ENCODE data around the gene ZGPAT.

ZGPAT gene

DNA sequence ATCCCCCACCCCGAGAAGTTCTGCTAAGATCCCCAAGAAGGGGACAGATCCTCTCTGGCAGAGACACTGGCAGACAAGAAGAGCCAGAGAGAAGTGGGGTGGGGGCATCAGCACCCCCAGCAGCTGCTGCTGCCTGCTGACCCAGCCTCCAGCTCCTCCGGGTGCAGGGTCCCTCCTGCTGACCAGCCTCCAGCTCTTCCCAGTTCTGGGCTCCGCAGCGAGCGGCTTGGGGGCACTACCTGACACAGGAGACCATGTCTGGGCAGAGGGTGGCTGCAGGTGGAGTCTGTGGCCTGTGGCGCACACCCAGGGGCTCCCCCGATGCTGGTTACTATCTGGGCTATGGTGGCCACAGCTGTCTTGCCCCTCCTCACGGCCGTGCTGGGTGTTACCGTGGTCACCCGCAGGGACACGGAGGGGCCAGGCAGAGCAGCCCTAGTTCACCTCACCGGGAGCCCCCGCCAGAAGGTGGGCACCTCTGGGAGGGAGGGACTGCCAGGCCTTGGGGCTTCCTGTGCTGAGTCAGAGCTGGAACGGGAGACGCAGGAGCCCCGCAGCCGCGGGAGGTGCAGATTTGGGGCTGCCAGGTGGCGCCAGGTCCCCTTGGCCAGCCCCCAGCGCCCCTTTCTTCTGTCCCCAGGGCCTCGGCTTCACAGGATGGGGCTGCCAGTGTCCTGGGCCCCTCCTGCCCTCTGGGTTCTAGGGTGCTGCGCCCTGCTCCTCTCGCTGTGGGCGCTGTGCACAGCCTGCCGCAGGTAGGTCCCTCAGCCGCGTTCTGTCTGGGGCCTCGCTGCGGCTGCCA lies 29.3 kb downstream of the ZGPAT start:
- no peak overlapping the region for H3K27ac ChIP-seq
- H3K9me3 ChIP-seq (ENCODE audit: low read depth, low read length), result no peaks in the 10 kb centered on the region
- H3K36me3 ChIP-seq (ENCODE audit: insufficient read depth, low read length), result peaks cover 3% of the 10 kb centered on the region; the same call in 1 of the 2 replicates
- no peak for DNase-seq (ENCODE audit: low read depth, low spot score)
- H3K9ac ChIP-seq (ENCODE audit: insufficient read length), result no peak overlapping the region
- no peak for TF ChIP-seq EZH2 (IDR thresholded peaks at IDR 0.05)
- H3K4me3 ChIP-seq, result no peak overlapping the region

GRCh38 chr20:63737695-63737944 lies 29.8 kb downstream of the ZGPAT start:
- Histone ChIP-seq H3K27ac (no peak overlapping the region), H3K4me3 (no peak overlapping the region), H3K9me3 (ENCODE audit: low read depth, low read length) (no peaks in the 10 kb centered on the region), H3K36me3 (ENCODE audit: insufficient read depth, low read length) (peaks cover 3% of the 10 kb centered on the region; the same call in 1 of the 2 replicates), H3K9ac (ENCODE audit: insufficient read length) (no peak overlapping the region)
- TF ChIP-seq EZH2 (IDR thresholded peaks at IDR 0.05) (no peak), POLR2AphosphoS5 (IDR thresholded peaks at IDR 0.05; ENCODE audit: borderline replicate concordance, low read depth, low read length) (no peak)
- DNase-seq (ENCODE audit: low read depth, low spot score), result no peak

- Histone ChIP-seq H3K4me3 (no peak overlapping the region), H3K27ac (no peak overlapping the region), H3K36me3 (ENCODE audit: insufficient read depth, low read length) (peaks cover 3% of the 10 kb centered on the region; the same call in 1 of the 2 replicates), H3K9me3 (ENCODE audit: low read depth, low read length) (no peaks in the 10 kb centered on the region), H3K9ac (ENCODE audit: insufficient read length) (no peak overlapping the region)
- no peak for TF ChIP-seq FOXP2 (optimal IDR thresholded peaks at IDR 0.05; ENCODE audit: control extremely low read depth, extremely low read length, insufficient read depth)
- TF ChIP-seq POLR2AphosphoS5 (IDR thresholded peaks at IDR 0.05; ENCODE audit: borderline replicate concordance, low read depth, low read length), result no peak
- TF ChIP-seq EZH2 (IDR thresholded peaks at IDR 0.05), result no peak
- no peak for DNase-seq (ENCODE audit: low read depth, low spot score)
Observed at GRCh38 chr20:63737945-63738686, 30.3 kb downstream of the ZGPAT start.

DNA sequence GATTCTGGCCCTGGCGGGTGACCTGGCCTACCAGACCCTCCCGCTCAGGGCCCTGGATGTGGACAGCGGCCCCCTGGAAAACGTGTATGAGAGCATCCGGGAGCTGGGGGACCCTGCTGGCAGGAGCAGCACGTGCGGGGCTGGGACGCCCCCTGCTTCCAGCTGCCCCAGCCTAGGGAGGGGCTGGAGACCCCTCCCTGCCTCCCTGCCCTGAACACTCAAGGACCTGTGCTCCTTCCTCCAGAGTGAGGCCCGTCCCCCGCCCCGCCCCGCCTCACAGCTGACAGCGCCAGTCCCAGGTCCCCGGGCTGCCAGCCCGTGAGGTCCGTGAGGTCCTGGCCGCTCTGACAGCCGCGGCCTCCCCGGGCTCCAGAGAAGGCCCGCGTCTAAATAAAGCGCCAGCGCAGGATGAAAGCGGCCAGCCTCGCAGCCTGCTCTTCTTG lies 30.9 kb downstream of the ZGPAT start:
- no peak for TF ChIP-seq FOXP2 (optimal IDR thresholded peaks at IDR 0.05; ENCODE audit: control extremely low read depth, extremely low read length, insufficient read depth)
- TF ChIP-seq POLR2AphosphoS5 (IDR thresholded peaks at IDR 0.05; ENCODE audit: borderline replicate concordance, low read depth, low read length), result no peak
- no peak for TF ChIP-seq EZH2 (IDR thresholded peaks at IDR 0.05)
- no peaks in the 10 kb centered on the region for H3K9me3 ChIP-seq (ENCODE audit: low read depth, low read length)
- H3K27ac ChIP-seq, result no peak overlapping the region
- H3K9ac ChIP-seq (ENCODE audit: insufficient read length), result no peak overlapping the region
- H3K4me3 ChIP-seq, result no peak overlapping the region
- H3K36me3 ChIP-seq (ENCODE audit: insufficient read depth, low read length), result peaks cover 3% of the 10 kb centered on the region; the same call in 1 of the 2 replicates
- no peak for DNase-seq (ENCODE audit: low read depth, low spot score)

DNA sequence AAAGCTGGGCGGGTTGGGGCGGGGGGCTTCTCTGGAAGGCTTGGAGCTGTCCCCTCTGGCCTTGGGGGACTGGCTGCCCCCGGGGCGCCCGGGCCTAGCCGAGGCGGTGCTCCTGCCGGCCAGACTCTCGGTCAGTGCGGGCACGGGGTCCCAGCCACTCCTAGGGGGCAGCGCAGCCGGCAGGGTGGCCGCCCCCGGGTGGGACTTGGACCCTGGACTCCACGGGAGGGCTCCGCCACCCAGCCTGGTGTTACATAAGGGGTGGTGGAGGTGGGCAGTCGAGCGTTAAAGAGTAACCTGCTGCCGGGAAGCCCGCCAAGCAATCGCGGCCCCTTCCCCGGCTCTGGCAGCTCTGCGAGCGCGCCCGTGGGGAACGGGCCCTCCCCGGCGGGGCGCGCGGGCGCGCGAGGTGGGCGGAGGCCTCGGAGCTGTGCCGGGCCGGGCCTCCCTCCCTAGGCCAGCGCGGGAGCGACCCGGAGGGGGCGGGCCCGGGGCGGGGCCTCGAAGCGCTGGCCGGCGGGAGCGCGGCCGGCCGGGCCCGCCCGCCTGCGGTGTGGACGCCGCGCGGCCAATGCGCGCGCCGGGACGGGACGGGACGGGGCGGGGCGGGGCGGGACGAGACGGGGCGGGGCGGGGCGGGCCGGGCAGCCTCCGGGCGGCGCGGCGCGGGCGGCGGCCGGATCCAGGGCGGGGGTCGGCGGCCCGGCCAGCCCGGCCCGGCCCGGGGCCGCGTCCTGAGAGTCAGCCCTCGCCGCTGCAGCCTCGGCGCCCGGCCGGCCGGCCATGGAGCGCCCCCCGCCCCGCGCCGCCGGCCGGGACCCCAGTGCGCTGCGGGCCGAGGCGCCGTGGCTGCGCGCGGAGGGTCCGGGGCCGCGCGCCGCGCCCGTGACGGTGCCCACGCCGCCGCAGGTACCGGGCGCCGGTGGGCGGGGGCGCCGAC lies 31.6 kb downstream of the ZGPAT start, which contains the start of gene SLC2A4RG:
SLC2A4RG (plus strand) TSS at position 647 of the 940 bp plus-strand sequence; CDS start at position 784, 137 bp downstream.
- Histone ChIP-seq H3K4me3 (peak within 1 kb of the TSS; percentile 82), H3K9me3 (ENCODE audit: low read depth, low read length) (no peaks in the 10 kb centered on the region), H3K9ac (ENCODE audit: insufficient read length) (peak within 1 kb of the TSS; percentile 55), H3K27ac (no peak within 1 kb of the TSS), H3K36me3 (ENCODE audit: insufficient read depth, low read length) (peaks cover 3% of the 10 kb centered on the region; the same call in 1 of the 2 replicates)
- TF ChIP-seq POLR2AphosphoS5 (IDR thresholded peaks at IDR 0.05; ENCODE audit: borderline replicate concordance, low read depth, low read length), result no peak
- no peak for TF ChIP-seq EZH2 (IDR thresholded peaks at IDR 0.05)
- no peak for TF ChIP-seq FOXP2 (optimal IDR thresholded peaks at IDR 0.05; ENCODE audit: control extremely low read depth, extremely low read length, insufficient read depth)
- DNase-seq (ENCODE audit: low read depth, low spot score), result no peak

DNA sequence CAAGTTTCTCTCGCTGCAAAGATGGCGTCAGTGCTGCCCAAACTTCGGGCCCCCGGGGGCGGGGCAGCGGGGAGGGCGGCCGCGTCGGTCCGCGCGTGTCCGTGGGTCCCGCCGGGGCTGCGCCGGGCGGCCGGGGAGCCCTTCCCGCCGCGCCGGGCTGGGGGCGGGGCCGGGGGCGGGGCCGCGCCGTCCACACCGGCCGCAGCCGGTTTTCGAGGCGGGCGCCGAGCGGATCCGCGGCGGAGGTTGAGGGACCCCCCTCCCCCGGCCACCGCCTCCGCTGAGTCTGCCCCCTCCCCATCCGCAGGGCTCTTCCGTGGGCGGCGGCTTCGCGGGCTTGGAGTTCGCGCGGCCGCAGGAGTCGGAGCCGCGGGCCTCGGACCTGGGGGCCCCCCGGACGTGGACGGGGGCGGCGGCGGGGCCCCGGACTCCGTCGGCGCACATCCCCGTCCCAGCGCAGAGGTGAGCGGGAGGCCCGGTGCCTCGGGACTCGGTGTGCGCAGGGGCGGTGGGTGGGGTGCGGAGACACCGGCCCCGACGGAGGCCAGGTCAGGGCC lies 32.3 kb downstream of the ZGPAT start:
- Histone ChIP-seq H3K9me3 (ENCODE audit: low read depth, low read length) (no peaks in the 10 kb centered on the region), H3K9ac (ENCODE audit: insufficient read length) (peak overlapping the region; percentile 55), H3K4me3 (peak overlapping the region; percentile 82), H3K36me3 (ENCODE audit: insufficient read depth, low read length) (peaks cover 3% of the 10 kb centered on the region; the same call in 1 of the 2 replicates), H3K27ac (no peak overlapping the region)
- no peak for DNase-seq (ENCODE audit: low read depth, low spot score)
- TF ChIP-seq POLR2AphosphoS5 (IDR thresholded peaks at IDR 0.05; ENCODE audit: borderline replicate concordance, low read depth, low read length) (no peak), EZH2 (IDR thresholded peaks at IDR 0.05) (no peak), FOXP2 (optimal IDR thresholded peaks at IDR 0.05; ENCODE audit: control extremely low read depth, extremely low read length, insufficient read depth) (no peak)

GRCh38 chr20:63740627-63741353 lies 33.0 kb downstream of the ZGPAT start:
- H3K9ac ChIP-seq (ENCODE audit: insufficient read length), result peak overlapping the region; percentile 55
- H3K27ac ChIP-seq, result no peak overlapping the region
- H3K36me3 ChIP-seq (ENCODE audit: insufficient read depth, low read length), result peaks cover 3% of the 10 kb centered on the region; the same call in 1 of the 2 replicates
- no peak for DNase-seq (ENCODE audit: low read depth, low spot score)
- TF ChIP-seq EZH2 (IDR thresholded peaks at IDR 0.05), result no peak
- no peak for TF ChIP-seq FOXP2 (optimal IDR thresholded peaks at IDR 0.05; ENCODE audit: control extremely low read depth, extremely low read length, insufficient read depth)
- TF ChIP-seq POLR2AphosphoS5 (IDR thresholded peaks at IDR 0.05; ENCODE audit: borderline replicate concordance, low read depth, low read length), result no peak; the same call in 1 of the 2 replicates
- peak overlapping the region; percentile 82 for H3K4me3 ChIP-seq
- H3K9me3 ChIP-seq (ENCODE audit: low read depth, low read length), result no peaks in the 10 kb centered on the region

Measured in SK-N-MC (cell line).